ENCODE measurements around the gene EIF1AX.

- TF ChIP-seq TAF1 (conservative IDR thresholded peaks at IDR 0.05) (no peak), REST (IDR thresholded peaks at IDR 0.05) (no peak)
- TF ChIP-seq, protein P1, sequence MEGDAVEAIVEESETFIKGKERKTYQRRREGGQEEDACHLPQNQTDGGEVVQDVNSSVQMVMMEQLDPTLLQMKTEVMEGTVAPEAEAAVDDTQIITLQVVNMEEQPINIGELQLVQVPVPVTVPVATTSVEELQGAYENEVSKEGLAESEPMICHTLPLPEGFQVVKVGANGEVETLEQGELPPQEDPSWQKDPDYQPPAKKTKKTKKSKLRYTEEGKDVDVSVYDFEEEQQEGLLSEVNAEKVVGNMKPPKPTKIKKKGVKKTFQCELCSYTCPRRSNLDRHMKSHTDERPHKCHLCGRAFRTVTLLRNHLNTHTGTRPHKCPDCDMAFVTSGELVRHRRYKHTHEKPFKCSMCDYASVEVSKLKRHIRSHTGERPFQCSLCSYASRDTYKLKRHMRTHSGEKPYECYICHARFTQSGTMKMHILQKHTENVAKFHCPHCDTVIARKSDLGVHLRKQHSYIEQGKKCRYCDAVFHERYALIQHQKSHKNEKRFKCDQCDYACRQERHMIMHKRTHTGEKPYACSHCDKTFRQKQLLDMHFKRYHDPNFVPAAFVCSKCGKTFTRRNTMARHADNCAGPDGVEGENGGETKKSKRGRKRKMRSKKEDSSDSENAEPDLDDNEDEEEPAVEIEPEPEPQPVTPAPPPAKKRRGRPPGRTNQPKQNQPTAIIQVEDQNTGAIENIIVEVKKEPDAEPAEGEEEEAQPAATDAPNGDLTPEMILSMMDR (IDR thresholded peaks at IDR 0.05; ENCODE audit: low read depth, low read length, missing input control): no peak
- TF ChIP-seq, protein P2, sequence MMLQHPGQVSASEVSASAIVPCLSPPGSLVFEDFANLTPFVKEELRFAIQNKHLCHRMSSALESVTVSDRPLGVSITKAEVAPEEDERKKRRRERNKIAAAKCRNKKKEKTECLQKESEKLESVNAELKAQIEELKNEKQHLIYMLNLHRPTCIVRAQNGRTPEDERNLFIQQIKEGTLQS (IDR thresholded peaks at IDR 0.05): no peak
Measured at GRCh38 chrX:20118065-20118824, 23.4 kb downstream of the EIF1AX start.

All from liver (tissue), 3 donors.